Measurements from ENCODE around the gene TESPA1. TPM values are rescaled to one million over a fixed set of nuclear protein-coding genes. Genes with fewer than 3 reads are reported as not detected.

The TESPA1 gene
- total RNA-seq, 4 donors from 2014 or later, result 1.4 TPM; not detected in 3

DNA sequence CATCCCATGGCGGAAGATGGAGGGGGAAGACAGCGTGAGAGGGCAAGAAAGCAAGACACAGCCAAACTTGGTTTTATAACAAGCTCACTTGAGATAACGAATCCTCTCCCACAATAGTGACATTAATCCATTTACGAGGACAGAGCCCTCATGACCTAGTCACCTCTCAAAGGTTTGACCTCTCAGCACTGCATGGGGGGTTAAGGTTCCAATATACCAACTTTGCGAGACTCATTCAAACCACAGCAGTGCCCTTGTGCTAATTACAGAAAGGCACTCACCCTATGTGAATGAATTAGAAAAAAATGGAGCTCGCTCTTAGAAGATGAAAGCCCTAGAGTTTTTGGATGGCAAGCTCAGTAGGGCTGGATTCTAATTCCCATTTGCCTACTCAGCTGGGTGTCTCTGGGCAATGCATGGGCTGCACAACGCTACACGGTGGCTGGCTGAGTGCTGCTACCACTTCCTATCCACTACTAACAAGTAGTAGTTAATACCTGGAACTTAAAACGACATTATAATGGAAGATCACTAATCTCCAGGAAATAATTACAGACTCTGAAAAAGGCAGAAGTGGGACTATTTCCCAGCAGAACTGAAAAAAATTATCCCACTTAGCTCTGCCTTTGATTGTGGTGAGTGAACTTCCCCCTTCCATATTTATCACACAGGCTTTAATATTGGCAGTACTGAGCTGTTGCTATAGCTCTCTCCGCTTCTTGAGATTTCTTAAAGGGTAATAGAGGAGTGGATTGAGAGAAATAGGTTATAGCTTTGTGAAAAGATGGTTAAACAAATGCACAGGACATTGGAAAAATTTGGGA, 27.5 kb downstream of the TESPA1 start:
- no peaks in the 10 kb centered on the region for H3K4me1 ChIP-seq
- no peaks in the 10 kb centered on the region for H3K36me3 ChIP-seq
- H3K27me3 ChIP-seq, result no peaks in the 10 kb centered on the region
- TF ChIP-seq, protein P1, sequence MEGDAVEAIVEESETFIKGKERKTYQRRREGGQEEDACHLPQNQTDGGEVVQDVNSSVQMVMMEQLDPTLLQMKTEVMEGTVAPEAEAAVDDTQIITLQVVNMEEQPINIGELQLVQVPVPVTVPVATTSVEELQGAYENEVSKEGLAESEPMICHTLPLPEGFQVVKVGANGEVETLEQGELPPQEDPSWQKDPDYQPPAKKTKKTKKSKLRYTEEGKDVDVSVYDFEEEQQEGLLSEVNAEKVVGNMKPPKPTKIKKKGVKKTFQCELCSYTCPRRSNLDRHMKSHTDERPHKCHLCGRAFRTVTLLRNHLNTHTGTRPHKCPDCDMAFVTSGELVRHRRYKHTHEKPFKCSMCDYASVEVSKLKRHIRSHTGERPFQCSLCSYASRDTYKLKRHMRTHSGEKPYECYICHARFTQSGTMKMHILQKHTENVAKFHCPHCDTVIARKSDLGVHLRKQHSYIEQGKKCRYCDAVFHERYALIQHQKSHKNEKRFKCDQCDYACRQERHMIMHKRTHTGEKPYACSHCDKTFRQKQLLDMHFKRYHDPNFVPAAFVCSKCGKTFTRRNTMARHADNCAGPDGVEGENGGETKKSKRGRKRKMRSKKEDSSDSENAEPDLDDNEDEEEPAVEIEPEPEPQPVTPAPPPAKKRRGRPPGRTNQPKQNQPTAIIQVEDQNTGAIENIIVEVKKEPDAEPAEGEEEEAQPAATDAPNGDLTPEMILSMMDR (IDR thresholded peaks at IDR 0.05), result no peak
- TF ChIP-seq POLR2A (IDR thresholded peaks at IDR 0.05), result no peak
- no peak overlapping the region for H3K4me3 ChIP-seq
- no peak overlapping the region for H3K27ac ChIP-seq
- DNase-seq, result no peak
- intact Hi-C loops (cut with DNase I; ENCODE audit: low total_unique reads), result no loop called here
- H3K9me3 ChIP-seq, result no peaks in the 10 kb centered on the region

DNA sequence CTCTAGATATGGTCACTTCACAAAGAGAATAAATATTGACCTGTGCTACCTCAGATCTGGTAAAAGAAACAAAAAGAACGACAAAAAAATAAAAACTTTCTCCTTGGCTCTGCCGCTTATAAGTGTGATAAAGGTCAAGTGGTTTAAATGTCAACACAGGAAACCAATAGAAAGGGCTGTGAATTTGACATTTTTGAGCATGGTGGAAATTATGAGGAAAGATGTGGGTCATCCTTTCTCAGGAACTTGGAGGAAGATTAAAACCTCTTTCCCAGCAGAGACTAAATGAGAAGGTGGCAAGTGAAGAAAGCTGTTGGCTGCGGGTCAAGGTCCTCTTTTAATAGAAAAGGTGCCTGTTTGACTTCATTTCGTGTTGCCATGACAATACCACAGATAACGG, 28.2 kb downstream of the TESPA1 start:
- Histone ChIP-seq H3K36me3 (no peaks in the 10 kb centered on the region), H3K9me3 (no peaks in the 10 kb centered on the region), H3K27ac (no peak overlapping the region), H3K27me3 (no peaks in the 10 kb centered on the region), H3K4me3 (no peak overlapping the region), H3K4me1 (no peaks in the 10 kb centered on the region)
- DNase-seq, result no peak
- intact Hi-C loops (cut with DNase I; ENCODE audit: low total_unique reads), result no loop called here
- no peak for TF ChIP-seq POLR2A (IDR thresholded peaks at IDR 0.05)
- TF ChIP-seq, protein P1 (IDR thresholded peaks at IDR 0.05), result no peak

DNA sequence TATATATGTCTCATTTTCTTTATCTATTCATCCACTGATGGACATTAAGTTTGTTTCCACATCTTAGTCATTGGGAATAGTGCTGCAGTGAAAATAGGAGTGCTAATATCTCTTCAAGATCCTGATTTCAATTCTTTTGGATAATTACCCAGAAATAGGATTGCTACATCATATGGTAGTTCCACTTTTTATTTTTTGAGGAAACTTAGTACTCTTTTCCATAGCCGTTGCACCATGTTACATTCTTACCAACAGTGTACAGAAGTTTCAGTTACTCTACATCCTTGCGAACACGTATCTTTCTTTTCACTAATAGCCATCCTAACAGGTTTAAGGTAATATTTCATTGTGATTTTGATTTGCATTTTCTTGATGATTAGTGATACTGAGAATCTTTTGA, 29.8 kb downstream of the TESPA1 start:
- no peak overlapping the region for H3K4me3 ChIP-seq
- no peak overlapping the region for H3K27ac ChIP-seq
- H3K4me1 ChIP-seq, result no peaks in the 10 kb centered on the region
- no peaks in the 10 kb centered on the region for H3K36me3 ChIP-seq
- no peaks in the 10 kb centered on the region for H3K9me3 ChIP-seq
- H3K27me3 ChIP-seq, result no peaks in the 10 kb centered on the region
- no peak for DNase-seq
- TF ChIP-seq, protein P1 (IDR thresholded peaks at IDR 0.05), result no peak
- TF ChIP-seq POLR2A (IDR thresholded peaks at IDR 0.05), result no peak
- intact Hi-C loops (cut with DNase I; ENCODE audit: low total_unique reads), result no loop called here

DNA sequence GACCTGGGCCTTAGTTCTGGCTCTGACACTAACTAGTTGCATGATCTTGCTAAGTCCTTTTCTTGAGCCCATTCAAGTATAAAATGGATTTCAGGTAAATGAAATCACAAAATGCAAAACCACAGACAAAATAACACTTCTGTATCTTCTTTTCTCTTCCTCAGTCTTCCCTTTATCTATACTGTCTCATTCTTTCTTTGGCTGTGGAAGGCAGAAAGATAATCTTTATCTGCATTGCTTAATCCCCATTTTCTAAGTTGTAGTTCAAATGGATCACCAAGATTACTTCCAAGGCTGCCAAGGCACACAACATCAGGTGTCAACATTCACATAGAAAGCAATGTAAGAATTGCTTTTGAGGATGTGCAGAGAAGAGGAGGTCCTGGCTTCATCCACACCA, 30.3 kb downstream of the TESPA1 start:
- intact Hi-C loops (cut with DNase I; ENCODE audit: low total_unique reads), result no loop called here

More for the DNA sequence above, 30.3 kb downstream of the TESPA1 start:
- TF ChIP-seq, protein P1 (IDR thresholded peaks at IDR 0.05), result no peak
- no peak for TF ChIP-seq POLR2A (IDR thresholded peaks at IDR 0.05)
- H3K4me3 ChIP-seq, result no peak overlapping the region
- no peaks in the 10 kb centered on the region for H3K4me1 ChIP-seq
- DNase-seq, result no peak
- H3K27me3 ChIP-seq, result no peaks in the 10 kb centered on the region
- no peaks in the 10 kb centered on the region for H3K9me3 ChIP-seq
- H3K27ac ChIP-seq, result no peak overlapping the region
- H3K36me3 ChIP-seq, result no peaks in the 10 kb centered on the region

Data from uterus (tissue), 4 donors.